ENCODE results near the gene NUBPL.
A peak's percentile ranks its signal among the peaks of the same experiment; 100 is the strongest.

NUBPL gene

DNA sequence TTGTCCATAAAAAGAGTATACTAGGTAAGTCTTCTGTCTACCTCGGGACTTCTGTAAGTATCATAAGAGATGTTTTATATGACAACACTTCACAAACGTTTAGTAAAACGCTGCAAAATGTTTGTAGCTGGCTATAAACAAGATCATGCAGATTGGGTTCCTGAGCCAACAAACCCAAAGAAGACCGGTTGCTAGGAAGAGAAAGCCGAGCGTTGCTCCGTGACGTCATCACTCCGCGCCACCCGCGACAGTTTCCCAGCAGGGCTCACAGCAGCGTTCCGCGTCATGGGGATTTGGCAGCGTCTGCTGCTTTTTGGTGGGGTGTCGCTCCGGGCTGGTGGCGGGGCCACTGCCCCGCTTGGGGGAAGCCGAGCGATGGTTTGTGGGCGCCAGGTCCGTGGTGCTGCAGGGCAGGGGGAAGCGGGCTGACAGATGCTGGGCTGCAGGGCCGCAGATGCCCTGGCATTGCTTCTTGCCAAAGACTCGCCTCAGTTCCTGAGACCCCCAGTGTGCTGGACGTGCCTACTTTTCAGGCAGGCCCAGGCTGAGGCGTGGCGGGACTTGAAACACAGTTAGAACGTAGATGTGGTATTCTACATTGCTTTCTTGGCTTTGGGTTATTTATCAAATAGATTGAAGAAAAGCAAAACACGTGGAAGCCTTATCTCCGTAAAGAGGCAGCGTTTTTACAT is at the start of gene NUBPL:
Gene NUBPL, plus strand, starts transcription at position 250 of the 692 bp plus-strand sequence. Its CDS starts 36 bp downstream, at position 286.
- Histone ChIP-seq H3K36me3 (ENCODE audit: control insufficient read depth, low read length) (peaks cover 3% of the 10 kb centered on the region; the same call in 1 of the 2 replicates), H3K4me1 (ENCODE audit: control insufficient read depth, low read length) (peaks cover 18% of the 10 kb centered on the region), H3K9me2 (replicated peaks; ENCODE audit: control insufficient read depth, low read length) (no peaks in the 10 kb centered on the region), H4K20me1 (ENCODE audit: control insufficient read depth, insufficient read depth, low read depth, low read length) (no peaks in the 10 kb centered on the region), H3F3A (ENCODE audit: control insufficient read depth, insufficient read depth) (no peaks in the 10 kb centered on the region), H3K4me3 (ENCODE audit: low read length) (peak within 1 kb of the TSS; percentile 90), H3K27ac (ENCODE audit: low read depth, low read length) (peak within 1 kb of the TSS; percentile 32), H3K4me2 (ENCODE audit: low read length) (peak within 1 kb of the TSS; percentile 76), H3K27me3 (ENCODE audit: control insufficient read depth, low read length) (peaks cover 2% of the 10 kb centered on the region; the same call in 1 of the 2 replicates), H3K9me3 (ENCODE audit: control insufficient read depth, insufficient read depth, low read length) (no peaks in the 10 kb centered on the region), H3K79me2 (ENCODE audit: control insufficient read depth, low read length) (peaks cover 9% of the 10 kb centered on the region)
- TF ChIP-seq EZH2phosphoT487 (IDR thresholded peaks at IDR 0.05; ENCODE audit: borderline replicate concordance, low read length) (no peak), CTCF (IDR thresholded peaks at IDR 0.05; ENCODE audit: low read depth, low read length, poor library complexity, severe bottlenecking) (peak; percentile 17)

GRCh38 chr14:31527087-31527486 is 34.1 kb upstream of the NUBPL start:
- H4K20me1 ChIP-seq (ENCODE audit: control insufficient read depth, insufficient read depth, low read depth, low read length), result no peaks in the 10 kb centered on the region
- TF ChIP-seq EZH2phosphoT487 (IDR thresholded peaks at IDR 0.05; ENCODE audit: borderline replicate concordance, low read length), result no peak
- no peak for TF ChIP-seq CTCF (IDR thresholded peaks at IDR 0.05; ENCODE audit: low read depth, low read length, poor library complexity, severe bottlenecking)
- H3K79me2 ChIP-seq (ENCODE audit: control insufficient read depth, low read length), result no peaks in the 10 kb centered on the region
- H3F3A ChIP-seq (ENCODE audit: control insufficient read depth, insufficient read depth), result no peaks in the 10 kb centered on the region
- no peak overlapping the region for H3K27ac ChIP-seq (ENCODE audit: low read depth, low read length)
- no peak overlapping the region for H3K4me2 ChIP-seq (ENCODE audit: low read length)
- peaks cover 8% of the 10 kb centered on the region; the same call in 1 of the 2 replicates for H3K27me3 ChIP-seq (ENCODE audit: control insufficient read depth, low read length)
- H3K4me3 ChIP-seq (ENCODE audit: low read length), result no peak overlapping the region
- no peaks in the 10 kb centered on the region for H3K9me2 ChIP-seq (replicated peaks; ENCODE audit: control insufficient read depth, low read length)
- H3K9me3 ChIP-seq (ENCODE audit: control insufficient read depth, insufficient read depth, low read length), result no peaks in the 10 kb centered on the region
- H3K36me3 ChIP-seq (ENCODE audit: control insufficient read depth, low read length), result no peaks in the 10 kb centered on the region
- no peaks in the 10 kb centered on the region for H3K4me1 ChIP-seq (ENCODE audit: control insufficient read depth, low read length)

DNA sequence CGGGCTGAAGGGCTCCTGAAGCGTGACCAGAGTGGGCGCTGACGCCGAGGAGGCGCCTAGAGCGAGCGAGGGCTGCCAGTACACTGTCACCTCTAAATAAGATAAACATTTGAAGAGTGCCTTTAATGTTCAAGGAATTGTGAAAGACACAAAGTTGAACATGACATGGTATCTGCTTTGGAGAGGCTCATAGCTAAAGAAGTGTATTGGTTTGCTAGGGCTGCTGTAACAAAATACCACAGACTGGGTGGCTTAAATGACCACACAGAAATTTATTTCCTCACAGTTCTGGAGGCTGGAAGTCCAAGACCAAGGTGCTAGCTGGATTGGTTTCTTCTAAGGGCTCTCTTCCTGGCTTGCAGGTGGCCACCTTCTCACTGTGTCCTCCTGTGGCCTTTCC is 33.7 kb upstream of the NUBPL start:
- no peak for TF ChIP-seq EZH2phosphoT487 (IDR thresholded peaks at IDR 0.05; ENCODE audit: borderline replicate concordance, low read length)
- TF ChIP-seq CTCF (IDR thresholded peaks at IDR 0.05; ENCODE audit: low read depth, low read length, poor library complexity, severe bottlenecking), result no peak
- H3K27ac ChIP-seq (ENCODE audit: low read depth, low read length), result no peak overlapping the region

More for the DNA sequence above, 33.7 kb upstream of the NUBPL start:
- H3F3A ChIP-seq (ENCODE audit: control insufficient read depth, insufficient read depth), result no peaks in the 10 kb centered on the region
- H3K36me3 ChIP-seq (ENCODE audit: control insufficient read depth, low read length), result no peaks in the 10 kb centered on the region
- 0 out of 2 replicates have a peak, but pooled peaks cover 4% of the 10 kb centered on the region for H3K27me3 ChIP-seq (ENCODE audit: control insufficient read depth, low read length)
- H3K9me3 ChIP-seq (ENCODE audit: control insufficient read depth, insufficient read depth, low read length), result no peaks in the 10 kb centered on the region
- no peak overlapping the region for H3K4me3 ChIP-seq (ENCODE audit: low read length)
- H3K4me1 ChIP-seq (ENCODE audit: control insufficient read depth, low read length), result no peaks in the 10 kb centered on the region
- no peak overlapping the region for H3K4me2 ChIP-seq (ENCODE audit: low read length)
- H3K9me2 ChIP-seq (replicated peaks; ENCODE audit: control insufficient read depth, low read length), result no peaks in the 10 kb centered on the region
- no peaks in the 10 kb centered on the region for H4K20me1 ChIP-seq (ENCODE audit: control insufficient read depth, insufficient read depth, low read depth, low read length)
- no peaks in the 10 kb centered on the region for H3K79me2 ChIP-seq (ENCODE audit: control insufficient read depth, low read length)

Data from DOHH2 (cell line).